NCI-H1694 (cell line): ENCODE results near the gene IMPA2.
A peak's percentile ranks its signal among the peaks of the same experiment; 100 is the strongest.

Experiments used
- DNase-seq: peaks from one replicate; lab custom pipeline; 2025; lab: John Stamatoyannopoulos, UW

The IMPA2 gene

GRCh38 chr18:11989966-11990380 is 8.7 kb downstream of the IMPA2 start:
- DNase-seq: no peak

DNA sequence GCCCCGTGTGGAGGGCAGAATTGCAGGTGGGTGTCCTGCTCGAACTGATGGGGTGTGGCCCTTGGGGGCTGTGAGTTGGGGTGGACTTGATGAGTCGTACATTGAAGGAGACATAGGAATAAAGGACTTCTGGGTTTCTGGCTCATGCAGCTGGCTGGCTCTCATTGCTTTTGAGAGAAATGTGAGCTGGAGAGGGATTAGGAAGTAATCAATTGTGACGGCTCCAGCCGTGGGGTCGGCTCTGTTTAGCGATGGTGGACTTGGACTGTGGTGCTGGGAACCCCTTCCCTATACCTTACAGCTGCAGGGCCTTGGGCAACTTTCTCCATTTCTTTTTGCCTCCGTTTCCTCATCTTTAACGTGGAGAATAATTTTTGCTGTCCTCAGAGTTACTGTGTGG is 9.2 kb downstream of the IMPA2 start:
- DNase-seq: no peak

GRCh38 chr18:11991021-11991795 is 9.9 kb downstream of the IMPA2 start:
- no peak for DNase-seq

- no peak for DNase-seq
Observed at GRCh38 chr18:11992096-11992790, 10.9 kb downstream of the IMPA2 start.

DNA sequence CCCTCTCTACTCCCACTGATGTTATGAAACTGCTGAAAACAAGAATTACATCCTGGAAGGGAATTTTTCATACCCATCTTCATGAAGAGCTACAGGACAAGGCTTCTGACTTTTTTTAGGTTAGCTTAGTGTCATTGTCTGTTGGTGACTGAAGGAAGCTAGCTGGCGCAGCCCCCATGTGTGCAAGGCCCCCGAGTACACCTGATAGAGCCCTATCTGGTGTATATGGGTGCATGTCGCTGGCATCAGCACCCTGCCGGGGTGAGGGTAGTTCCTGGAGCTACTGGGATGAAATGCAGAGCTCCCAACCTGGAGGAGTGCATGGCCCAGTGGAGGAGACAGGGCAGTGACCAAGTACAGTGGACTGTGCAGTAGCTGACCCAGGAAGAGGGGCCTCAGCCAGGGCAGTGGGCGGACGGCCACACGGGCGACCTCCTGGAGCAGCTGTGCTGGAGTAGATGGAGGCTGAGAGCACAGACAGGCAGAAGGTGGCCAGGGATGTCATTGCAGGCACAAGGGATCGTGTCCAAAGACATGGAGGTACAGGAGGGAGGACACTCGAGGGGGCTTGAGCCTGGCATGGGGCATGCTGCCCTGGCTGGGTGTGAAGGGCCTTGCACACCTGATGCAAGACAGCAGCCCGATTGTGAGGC is 12.1 kb downstream of the IMPA2 start:
- no peak for DNase-seq

DNA sequence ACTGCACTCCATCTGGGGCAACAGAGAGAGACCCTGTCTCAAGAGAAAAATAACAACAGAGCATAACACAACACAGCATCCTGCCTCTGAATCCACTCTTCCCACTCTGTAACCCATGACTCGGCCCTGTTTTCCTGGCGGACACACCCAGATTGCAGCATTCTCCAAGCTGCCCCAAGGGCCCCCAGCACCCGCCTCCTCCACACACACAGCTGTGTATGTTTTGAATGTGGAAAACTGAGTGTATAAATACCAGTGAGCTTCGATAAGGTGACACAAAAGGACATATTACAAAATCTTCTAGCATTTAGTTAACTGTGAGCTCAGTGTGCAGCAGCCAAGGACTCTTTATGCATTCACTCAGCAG is 13.0 kb downstream of the IMPA2 start:
- DNase-seq: no peak

DNA sequence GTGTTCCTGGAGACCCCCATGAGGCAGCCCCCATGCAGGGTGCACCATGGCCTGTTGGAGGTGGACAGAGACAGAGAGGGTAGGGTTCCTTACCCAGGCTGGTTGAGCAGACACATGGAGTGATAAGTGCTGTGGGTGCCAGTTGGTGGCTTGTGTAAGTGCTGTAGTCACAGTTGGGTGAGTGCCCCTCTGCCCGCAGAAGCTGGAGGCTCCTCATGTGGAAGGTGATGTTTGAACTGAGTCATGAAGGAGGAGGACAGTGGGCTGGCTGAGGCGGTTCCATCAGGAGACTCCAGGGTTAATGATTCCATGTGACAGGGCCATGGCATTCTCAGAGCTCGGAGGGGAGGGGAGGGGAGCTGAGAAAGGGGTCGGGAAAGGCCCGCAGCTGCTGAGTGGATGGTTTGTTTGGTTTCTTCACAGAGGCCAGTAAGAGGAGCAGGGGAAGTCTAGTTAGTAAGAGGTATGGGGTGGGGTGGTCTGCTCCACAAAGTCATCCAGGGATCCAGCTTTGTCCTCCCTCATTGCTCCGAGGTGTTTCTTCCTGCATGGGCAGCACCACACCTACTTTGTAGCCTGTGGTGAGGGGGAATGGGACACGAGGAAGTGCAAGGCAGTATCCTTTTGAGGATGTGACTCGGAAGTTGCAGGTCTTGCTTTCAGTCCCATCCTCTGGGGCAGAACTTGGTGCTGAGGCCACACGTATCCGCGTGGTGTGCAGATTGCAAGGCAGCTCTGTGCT is 13.6 kb downstream of the IMPA2 start:
- DNase-seq: no peak

GRCh38 chr18:11995445-11996189 is 14.3 kb downstream of the IMPA2 start:
- DNase-seq: peak; percentile 23

GRCh38 chr18:11996190-11996754 is 15.0 kb downstream of the IMPA2 start:
- no peak for DNase-seq

DNA sequence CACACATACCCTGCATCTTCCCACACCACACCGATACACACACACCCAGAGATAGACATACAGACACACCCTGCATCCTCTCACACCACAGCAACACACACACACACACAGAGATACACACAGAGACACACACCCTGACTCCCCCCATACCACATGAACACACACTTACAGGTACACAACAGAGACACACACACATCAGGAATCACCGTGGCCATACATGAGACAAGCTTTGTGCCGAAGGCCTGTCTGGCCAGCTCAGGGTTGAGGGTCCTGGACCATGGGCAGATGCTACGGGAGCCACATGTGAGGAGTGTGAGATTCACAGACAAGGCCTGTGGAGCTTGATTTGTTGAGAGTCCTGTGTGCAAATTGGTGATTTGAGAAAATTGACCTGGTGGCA is 15.6 kb downstream of the IMPA2 start:
- no peak for DNase-seq

- DNase-seq: no peak
Observed at GRCh38 chr18:11997466-11997865, 16.2 kb downstream of the IMPA2 start.

- no peak for DNase-seq
Observed at GRCh38 chr18:11998193-11998592, 16.9 kb downstream of the IMPA2 start.

DNA sequence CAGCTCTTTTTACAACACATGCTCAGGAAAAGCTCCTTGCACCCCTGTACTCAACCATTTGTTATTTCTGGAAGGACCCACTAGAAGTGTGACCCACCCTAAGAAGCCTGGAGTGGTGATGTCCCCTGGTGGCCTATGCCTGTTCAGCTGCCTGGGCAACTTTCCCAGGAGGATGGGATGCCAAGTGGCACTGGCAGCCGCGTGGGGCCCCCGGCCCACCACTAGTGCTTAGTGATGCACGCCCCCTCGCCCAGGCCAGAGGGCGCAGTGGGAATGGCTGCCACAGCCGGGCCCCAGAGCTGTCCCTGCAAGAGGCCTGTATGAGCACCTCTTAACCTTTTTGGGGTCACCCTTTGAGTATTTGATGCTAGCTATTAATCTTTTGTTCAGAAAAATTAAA is 18.1 kb downstream of the IMPA2 start:
- no peak for DNase-seq

- no peak for DNase-seq
Observed at GRCh38 chr18:12000072-12000659, 18.9 kb downstream of the IMPA2 start.

DNA sequence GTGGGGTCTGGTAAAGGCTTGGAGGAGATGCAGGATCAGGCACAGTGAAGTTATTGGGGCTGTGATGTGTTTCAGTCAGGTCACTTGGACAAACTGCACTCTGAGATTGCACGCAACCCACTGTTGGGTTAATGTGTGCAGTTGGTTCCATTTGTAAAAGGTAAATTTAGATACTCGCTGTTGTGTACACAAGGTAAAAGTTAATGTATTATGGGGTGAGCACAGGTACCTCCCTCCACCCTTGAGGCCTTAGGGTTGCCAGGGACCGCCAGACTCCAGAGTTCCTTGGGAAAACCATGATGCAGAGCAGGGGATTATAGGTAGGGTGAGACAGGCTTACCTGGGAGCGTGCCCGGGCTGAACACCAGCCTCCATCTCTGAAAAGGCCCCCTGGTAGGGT is 20.1 kb downstream of the IMPA2 start:
- DNase-seq: no peak

GRCh38 chr18:12003894-12004293 is 22.6 kb downstream of the IMPA2 start:
- no peak for DNase-seq

DNA sequence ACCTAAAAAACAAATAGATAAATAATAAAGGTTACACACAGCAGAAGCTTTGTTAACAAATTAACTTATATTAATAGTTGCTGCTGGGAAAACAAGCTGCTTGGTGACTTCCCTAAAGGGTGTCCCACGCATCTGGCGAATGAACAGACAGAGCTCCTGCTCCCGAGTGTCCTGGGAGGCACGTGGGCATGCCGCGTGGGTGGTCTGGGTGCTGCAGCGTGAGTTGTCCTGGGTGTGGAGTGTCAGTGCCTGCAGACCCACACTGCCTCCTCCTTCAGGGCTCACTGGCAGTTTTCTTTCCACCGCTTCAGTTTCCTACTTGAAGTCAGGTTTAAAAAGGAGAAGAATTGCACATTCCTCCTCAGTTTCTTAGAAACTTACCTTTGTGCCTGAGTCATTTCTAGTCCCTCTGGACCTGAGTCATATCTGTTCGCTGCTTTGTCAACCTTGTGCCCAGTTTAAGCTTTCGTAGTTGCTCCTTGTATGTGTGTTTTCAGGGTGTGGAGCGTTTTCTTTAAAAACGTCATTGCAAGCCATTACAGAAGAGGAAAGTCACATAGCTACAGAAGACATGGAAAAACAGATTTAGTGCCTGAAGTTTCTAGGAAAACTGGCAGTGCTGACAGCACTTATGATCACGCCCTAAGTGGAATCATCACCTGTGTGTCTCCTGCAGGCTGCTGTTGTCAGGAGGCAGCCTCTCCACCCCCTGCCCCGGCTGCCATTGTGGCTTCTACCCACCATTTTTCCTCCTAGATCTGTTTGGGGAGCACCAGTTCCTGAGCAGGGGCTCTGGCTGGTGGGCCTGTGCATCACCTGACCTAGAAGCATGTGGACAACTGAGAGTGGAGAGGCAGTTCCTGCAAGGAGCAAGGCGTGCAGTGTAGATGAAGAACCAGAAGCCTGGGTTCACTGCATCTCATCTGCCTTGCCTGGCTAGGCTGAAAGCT is 24.5 kb downstream of the IMPA2 start:
- no peak for DNase-seq

DNA sequence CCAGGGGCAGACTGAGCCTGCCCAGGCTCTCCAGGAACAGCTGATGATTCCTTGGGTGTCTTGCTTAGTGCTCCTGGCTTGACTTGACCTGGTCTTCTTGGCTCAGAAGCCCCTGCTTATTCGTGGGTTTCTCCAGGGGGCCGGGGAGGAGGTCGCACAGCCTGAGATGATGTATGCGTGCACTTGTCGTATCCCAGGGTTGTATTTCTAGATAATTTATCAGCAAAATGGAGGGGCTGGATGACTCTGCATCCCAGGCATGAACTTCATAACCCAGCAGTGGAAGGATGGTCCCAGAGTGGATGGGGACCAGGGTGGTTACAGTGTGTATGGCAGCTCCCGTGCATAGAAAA is 25.2 kb downstream of the IMPA2 start:
- no peak for DNase-seq

DNA sequence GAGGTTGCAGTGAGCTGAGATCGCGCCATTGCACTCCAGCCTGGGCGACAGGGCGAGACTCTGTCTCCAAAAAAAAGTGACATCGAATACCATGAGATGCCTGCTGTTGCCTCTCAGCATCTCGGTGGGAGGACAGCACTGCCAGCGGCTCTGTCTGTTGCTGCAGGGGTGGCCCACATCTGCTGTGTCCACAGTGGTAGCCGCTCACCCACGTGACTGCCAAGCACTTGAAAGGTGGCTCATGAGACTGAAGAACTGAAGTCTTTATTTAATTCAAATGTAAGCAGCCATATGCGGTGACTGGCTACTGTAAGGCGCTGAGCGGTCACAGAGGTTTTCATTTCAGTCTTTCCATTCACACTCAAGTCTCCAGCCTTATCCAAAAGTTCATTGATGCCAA is 25.8 kb downstream of the IMPA2 start:
- DNase-seq: no peak

GRCh38 chr18:12008181-12008767 is 27.0 kb downstream of the IMPA2 start:
- DNase-seq: no peak
